Activated CD8-positive, alpha-beta memory T cell treated with anti-CD3 and anti-CD28 coated beads, Interleukin-2, amount 50 U/mL, for 24 hours (primary cell): ENCODE measurements around the gene BICC1.

Experiments
- DNase-seq: peaks from one replicate; pipeline ENCODE4 v3.0.0-alpha.2; 2020; ENCODE audit errors: extremely low read depth

Gene BICC1

DNA sequence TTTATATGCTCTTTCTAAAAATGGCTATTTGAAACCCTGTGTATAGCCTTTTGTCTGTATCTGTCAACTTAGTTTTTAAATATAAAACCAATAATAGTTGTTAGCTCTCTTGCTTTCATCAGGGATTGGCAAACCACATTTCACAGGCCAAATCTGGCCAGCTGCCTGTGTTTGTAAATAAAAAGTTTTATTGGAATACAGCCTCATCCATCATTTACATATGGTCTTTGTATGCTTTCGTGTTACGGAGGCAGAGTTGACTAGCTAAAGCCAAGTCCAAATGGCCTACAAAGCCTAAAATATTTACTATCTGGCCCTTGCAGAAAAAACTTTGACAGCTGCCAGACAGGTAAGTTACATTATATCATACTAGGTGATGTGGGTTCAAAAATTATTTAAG lies 235.0 kb downstream of the BICC1 start:
- no peak for DNase-seq

DNA sequence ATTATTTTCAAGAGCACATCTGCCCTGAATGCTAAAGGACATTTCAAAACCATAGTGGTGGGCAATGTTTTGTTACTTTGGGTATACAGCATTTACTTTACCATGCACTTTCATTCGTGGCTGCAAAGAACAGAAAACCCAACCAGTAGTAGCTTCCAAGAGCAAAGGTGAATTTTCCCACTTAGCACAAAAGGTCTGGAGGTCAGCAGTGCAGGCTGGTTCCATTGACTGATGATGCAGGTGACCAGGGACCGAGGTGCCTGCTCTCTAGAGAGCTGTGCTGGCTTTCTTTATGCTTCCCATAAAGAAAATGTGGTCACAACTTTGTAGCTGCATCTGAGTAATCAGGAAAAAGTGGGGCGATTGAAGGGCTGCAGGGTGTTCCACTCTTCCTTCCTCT lies 240.0 kb downstream of the BICC1 start:
- DNase-seq = no peak

DNA sequence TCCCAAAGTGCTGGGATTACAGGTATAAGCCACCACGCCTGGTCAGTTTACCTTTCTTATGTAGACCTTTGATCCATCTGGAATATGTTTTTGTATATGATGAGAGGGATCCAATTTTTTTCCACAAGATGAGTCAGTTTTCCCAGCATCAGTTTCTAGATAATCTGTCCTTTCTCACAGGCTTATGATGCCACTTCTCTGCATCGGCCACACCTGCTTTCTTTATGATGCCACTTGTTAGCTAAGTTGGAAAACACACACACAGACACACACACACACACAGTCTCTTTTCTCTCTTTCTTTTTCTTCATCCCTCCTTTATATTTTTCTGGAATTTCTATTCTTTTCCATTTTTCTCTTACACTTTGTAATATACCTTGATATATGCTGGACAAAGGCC lies 240.8 kb downstream of the BICC1 start:
- DNase-seq = no peak

DNA sequence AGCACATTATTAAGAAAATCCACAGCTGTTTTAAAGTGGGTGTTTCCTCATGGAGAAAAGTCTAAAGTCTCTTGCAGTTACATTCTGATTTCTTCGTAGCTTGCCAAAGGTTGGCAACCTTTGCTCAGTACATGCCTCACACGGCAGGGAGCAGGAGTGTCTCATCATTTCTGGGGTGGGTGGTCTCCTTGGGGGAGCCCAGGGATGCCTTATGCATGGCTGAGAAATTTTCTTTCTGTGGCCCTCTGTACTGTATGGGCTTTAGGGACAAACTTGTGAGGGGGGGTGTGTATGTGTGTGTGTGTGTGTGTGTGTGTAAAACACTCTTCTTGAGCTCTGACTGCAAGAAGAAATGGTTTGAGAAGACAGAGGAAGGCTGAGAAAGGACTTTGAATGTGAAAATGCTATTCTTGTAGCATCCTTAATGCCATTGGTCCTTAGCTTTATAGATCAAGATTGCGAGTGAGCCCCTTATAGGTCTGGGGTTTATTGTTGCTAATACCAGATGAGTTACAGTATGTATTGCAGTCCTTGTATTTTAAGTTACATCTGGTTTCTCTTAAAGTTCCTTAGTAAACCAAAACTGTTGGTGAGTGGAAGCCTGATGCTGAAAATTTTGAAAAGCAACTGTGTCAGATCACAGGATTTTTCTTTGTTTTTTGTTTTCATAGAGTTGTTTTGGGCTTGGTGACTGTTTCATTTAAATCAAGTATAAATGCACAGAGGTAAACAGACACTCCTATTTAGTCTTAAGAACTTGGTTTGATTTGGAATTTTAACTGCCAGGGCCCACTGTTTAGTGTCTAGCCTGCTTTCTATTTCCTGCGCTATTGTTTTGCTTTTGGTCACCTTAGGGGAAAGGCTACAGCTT lies 242.0 kb downstream of the BICC1 start:
- no peak for DNase-seq

DNA sequence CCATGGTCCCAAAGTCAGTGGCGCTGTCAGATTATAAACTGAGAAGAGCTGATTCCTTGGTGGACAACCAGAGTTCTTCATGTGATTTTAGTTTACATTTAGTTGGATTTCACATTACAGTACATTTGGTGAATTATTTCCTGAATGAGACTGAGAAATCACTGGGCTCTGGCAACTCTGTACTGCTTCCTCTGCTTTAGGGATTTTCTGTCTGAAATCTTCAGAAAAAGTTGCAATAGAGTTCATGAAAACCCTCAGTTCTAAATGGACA lies 242.6 kb downstream of the BICC1 start:
- no peak for DNase-seq

DNA sequence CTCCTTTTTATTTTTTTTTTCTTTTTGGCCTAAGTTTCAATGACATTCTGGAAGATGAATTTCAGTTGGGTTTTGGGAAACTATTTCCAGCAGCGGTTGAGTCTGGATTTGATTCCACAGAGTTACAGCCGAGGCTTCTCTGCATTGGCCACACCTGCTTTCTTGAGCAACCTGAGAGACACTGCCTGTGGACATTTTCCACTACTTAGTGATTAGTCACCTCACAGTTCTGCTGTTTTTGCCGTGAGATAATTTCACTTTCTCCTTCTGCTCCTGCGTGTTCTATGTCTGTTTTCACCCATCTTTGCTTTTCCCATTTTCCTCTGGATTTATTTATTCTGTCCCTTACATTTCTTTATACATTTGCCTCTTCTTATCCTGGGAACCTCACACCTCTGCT lies 243.0 kb downstream of the BICC1 start:
- DNase-seq = no peak

DNA sequence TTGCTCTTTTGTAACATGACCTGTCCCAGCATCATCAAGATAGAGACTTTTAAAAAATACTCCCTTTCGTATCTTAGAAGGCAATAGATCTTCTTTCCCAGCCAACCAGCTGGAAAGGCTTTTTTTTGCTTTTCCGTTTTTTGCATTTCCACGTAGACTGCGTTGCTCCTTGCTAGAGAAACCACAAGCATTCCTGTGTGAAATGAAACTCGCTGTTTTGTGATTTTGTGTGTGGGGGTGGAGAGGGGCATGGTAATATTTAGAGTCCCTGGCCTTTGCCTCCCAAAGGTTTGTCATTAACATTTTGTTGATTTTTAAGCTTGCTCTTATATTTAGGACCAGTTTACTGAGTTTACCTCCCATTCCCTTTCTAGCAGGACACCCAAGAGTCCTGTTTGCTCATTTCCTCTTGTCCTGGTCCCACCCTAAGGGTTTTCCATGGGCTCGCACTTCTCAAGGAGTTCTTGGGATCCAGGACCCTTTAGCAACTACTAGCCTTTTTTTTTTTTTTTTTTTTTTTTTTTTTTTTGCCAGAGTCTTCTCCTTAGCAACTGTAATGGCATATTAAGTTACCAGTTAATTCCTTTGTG lies 243.6 kb downstream of the BICC1 start:
- DNase-seq = no peak

DNA sequence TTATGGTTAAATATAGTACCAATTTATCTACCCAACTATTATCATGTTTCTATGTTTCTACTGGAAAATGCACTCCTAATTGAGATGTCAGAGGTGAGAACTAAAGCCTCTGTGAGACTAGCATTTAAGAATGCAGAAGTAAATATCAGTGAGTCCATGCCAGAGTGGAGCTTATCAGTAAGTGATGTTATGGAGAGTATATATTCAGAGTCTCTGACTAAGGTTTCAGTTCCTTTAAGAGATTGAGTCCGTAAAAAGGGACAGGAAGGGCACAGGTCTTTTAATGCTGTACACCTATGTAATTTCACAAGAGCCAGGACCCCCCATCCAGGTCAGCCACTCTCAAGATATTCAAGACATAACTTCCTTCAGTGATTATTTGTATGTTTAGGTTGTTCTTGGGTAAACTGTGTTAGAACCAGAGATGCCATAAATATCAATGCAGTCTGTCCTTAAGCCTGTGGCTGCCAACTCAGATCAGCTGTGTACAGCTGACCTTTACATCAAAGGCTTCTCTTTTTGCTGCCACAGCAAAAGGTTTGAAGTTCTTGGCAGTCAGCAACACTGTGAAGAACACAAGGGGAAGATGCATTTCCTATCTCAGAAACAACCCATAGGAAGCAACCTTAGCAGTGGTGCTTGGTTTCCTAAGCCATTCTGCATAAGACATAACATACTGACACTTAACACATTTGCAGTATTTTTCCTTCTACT lies 244.8 kb downstream of the BICC1 start:
- no peak for DNase-seq

DNA sequence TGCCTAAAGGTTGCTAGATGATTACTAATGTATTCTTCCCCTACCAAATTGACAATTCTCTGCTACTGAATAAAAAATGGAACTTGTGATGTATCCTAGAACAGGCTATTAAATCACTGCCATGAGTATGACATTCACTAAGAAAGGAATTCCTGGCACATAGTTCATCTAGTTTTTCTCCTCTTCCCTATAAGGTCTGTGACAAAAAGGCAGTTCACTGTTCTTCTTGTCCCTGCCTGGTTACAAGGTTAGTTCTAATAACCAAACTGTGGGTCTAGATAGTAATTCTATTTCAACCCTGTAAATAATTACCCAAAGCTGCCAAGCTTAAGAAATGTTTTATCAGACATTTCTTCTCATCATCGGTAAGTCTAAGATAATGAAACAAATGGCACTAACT lies 245.6 kb downstream of the BICC1 start:
- no peak for DNase-seq

DNA sequence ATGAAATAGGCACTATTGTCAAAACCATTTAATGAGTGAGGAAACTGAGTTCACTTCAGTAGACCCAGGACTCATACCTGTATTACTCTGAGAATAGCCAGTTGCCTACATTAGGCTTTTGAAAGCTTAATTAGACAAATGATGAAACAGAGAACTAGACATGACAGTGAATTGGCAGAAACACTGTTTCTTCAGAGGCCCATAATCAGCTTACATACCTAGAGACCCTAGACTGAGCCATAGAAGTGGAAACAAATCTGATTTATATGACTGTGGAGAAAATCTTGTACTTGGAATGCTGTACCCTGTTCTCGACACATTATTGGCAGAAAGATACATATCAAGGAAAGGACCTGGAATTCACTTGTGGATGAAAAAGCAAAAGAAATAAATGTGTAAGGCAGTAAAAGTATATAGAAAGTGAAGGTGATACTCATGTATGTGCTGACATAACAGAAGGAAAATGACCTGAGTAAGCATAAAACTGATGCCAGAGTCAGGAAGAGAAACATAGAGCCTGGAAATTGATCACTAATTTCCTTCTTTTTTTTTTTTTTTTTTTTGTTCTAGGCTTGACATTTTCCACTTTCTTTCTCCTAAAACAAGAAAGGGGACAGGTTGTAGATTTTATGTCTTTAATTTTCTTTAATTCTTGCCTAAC lies 251.5 kb downstream of the BICC1 start:
- DNase-seq = no peak

DNA sequence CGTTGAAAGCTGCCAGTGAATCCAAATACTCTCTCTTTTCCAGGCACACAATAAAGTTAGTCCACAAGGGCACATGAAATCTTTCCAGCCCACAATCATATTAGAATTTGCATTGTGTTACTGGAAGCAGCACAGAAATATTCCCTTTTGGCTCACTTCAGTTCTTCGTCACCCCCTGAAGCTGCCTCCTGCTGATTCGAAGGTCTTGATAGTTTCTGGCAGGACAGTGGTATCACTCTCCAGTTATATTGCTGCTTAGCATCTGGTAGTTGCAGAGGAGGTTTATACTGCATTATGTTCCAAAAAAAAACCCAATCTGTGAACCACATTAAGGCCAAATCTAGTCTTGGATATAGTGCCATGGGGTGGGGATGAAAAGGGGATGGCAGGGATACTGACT lies 253.2 kb downstream of the BICC1 start:
- DNase-seq = no peak

DNA sequence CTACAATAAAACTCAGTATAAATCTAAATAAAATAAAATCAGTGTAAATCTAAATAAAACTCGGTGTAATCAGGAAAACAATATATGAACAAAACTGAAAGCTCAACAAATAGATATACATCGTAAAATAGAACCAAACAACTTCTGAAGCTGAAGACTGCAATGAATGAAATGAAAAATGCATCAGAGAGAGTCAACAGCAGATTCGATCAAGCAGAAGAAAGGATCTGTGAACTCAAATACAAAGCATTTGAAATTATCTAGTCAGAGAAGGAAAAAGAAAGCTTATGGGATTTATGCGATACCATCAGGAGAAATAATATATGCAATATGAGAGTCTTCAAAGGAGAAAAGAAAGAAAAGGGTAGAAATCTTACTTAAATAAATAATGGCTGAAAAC lies 255.0 kb downstream of the BICC1 start:
- no peak for DNase-seq

DNA sequence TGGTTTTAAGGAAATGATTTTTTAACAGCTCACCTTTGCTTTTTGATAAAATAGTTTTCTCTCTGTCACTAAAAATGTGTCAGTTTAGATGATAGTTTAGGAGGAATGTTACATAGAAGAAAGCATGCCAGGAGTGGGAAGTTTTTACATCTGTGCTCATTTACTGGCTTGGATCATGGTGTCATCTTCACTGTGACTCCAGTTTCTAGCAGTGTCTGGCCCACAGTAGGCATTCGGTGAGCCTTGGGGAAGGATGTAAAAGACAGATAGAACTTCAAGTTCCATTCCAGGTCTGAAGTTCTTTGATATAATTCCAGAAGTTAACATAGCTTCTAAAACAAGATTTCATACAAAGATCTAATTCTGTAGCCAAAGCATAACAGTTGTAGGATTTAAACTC lies 259.2 kb downstream of the BICC1 start:
- no peak for DNase-seq

DNA sequence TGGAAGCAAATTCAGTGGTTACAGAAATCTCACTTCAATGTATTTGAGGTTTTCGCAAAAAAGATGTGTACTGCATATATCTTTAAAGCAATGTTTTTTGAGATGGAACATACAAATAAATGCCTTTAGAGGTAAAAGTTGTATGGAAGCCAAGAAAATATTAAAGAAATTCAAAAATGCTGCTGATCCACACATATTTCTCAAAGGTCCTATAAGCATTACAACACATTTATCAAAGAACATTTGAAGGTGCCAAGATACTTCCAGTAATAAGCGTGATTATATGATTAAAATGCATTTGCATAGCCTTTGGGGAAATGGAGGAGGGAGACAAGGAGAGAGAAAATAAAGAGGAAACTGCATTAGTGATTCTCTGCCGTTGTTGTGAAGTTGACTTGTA lies 260.1 kb downstream of the BICC1 start:
- no peak for DNase-seq

DNA sequence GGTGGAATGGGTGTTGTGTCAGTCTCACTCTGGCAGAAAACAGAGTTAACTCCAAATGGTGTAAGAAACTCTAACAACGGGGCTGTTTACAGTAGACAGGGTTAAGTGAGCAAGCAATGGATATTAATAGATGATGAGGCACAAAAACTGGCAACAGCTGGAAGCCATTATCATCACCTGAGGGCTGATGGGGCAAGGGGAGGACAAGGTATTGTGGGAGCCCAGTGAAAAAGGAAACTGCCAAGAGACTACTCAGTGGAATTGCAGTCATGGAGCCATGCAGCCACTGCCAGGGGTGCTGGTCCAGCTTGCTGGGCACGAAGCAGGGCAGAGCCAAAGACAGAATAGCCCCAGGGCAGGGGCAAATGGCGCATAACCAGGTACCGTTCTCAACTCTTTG lies 260.7 kb downstream of the BICC1 start:
- DNase-seq = no peak

DNA sequence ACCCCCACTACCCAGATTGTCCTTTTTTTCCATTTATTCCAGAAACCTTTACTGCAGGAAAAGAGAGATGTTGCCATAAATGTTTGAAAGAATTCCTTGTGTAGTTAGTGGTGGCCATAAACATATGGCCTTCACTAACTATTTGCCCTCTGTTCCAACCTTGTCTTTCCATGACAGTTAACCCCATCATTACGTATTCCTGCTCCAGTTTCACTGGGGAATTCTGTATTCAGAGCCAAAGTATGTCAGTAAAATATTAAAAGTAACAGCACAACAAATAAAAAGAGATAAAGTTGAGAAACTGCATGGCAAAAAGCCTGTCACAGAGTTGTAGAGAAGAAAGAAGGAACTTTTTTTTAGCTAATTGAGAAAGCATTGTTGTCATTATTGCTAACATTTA lies 261.3 kb downstream of the BICC1 start:
- no peak for DNase-seq

DNA sequence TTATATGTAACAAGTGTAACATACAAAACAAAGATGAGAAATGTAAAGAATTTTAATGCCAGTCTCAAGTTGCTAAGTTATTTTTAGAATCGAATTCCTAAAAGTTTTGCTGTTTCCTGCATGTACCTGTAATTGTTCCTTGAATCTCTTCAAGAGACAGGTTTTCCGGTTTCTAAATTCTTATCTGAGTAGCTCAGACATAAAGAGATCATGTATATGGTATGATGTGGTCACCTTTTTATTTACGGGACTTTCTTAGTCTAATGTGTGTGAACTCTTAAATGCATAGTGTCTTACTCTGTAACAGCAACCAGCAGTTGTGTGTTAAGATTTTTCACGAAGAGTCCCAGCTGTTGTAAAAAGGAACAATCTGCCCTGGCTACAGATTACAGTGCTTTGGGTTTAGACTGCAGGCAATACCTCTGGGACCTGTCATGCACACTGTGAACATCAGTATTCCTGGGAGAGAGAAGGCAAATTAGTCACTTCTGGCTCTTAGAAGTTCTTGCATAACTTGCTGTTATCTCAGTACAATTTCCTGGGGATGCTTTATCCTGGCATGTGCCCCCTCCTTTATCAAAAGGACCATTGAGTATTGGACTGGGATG lies 263.4 kb downstream of the BICC1 start:
- DNase-seq = no peak

DNA sequence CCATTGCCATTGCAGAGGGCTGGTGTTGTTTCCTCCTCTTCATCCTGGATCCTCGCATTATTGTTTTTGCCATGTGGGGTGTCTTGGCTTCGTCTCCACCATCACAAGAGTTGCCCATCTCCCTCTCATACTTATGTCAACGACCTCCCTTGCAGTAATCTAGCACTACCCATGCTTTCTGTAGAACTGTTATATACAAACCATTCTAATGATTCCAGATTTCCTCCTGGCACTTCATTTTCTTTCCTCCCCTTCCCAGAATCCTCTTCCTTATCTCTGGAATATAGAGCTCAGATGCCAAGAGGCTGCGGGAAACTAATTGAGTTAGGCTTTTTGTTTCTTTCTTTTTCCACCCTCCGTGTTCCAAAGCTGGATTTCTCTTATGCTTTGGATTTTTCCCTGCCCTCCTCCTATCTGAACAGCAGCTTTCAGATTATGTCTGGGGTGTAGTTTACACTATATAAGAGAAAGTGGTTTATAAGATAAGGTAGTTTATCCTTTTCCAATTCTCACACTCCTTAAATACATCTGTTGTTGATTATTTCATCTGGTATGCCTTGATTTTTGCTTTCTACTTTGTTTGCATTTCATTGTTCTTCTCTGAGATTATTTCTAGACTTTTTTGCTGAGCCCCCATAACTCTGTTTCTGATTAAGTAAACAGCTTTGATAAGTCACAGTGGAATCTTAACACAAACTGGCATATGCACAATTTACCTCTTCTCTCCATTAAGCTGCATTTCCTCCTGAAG lies 264.1 kb downstream of the BICC1 start:
- DNase-seq = no peak

DNA sequence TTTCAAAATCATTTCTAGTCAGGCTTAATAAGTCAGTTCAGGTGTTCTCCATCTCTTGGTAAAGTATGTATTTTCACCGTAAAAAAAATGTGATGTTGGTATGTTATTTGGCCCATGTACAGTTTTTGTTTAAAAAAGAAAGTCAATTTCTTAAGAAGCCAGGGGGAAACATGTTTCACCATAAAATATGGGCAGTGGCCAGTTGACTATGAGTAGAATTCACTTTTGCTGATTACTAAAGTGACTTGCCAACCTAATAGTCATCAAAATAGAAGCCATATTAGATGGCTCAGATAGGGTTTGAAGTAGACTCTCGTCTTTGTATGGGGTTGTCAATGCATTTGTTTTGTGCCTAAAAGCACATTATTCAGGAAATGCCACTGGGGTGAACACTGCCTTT lies 266.3 kb downstream of the BICC1 start:
- DNase-seq = no peak

DNA sequence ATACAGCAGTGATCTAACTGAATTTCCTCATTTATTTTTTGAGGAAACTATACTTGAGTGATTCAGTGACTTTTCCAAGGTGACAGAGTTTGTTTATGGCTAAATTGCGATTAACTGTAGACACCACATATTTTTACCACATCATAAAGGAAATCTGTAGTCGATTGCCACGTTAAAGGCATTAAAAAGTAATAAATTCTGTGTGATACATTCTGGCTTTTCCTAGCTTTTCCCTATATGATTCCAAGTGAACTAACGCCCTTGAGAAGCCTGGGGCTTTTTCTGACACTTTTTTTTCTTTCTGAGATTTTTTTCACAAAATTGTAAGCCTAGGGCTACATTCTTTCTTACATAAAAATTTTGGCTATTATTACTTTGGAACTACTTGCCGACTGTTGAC lies 266.9 kb downstream of the BICC1 start:
- DNase-seq = no peak

DNA sequence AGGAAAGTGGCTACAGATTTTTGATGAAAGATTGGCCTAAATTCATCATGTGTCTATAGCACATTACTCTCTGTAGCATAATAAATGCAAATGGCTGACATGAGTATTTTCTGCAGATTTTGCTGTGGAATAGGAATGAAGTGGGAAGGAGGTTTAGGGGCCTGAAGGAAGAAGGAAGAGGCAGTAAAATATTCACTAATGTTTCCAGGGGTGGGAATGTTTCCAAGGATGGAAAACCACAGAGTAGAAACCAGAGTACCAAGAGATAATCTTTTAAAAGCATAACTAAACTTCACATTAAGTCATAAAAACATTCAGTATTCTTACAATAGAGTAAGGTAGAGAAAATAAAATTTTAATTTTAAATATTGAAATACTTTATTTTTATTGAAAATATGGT lies 267.8 kb downstream of the BICC1 start:
- no peak for DNase-seq
